HepG2 (cell line): ENCODE results near the gene TMC2. TPM values are rescaled to one million over a fixed set of nuclear protein-coding genes. Genes with fewer than 3 reads are reported as not detected.

Experiments used
- HMGXB4 ChIP-seq, 2 experiments: sonication (generic) in 1 of 2; formaldehyde crosslinking in 1 of 2; IDR thresholded peaks; 2 replicates each; pipeline versions ENCODE4 v1.4.0 to v1.6.1; 2018 to 2020; ENCODE audit warnings: missing genetic modification reagents in 2 of 2, borderline replicate concordance in 1 of 2, low read depth in 1 of 2, mild to moderate bottlenecking in 1 of 2, missing biosample characterization in 1 of 2
- HOXA3 ChIP-seq: sonication (generic); formaldehyde crosslinking; IDR thresholded peaks from 2 replicates; pipeline ENCODE4 v1.5.0; 2020; ENCODE audit warnings: missing genetic modification reagents
- KDM5B ChIP-seq: sonication (generic); formaldehyde crosslinking; IDR thresholded peaks from 2 replicates; pipeline ENCODE4 v1.4.0; 2020; ENCODE audit warnings: missing genetic modification reagents, mild to moderate bottlenecking, borderline replicate concordance
- ZHX2 ChIP-seq, 2 experiments: sonication (generic) in 1 of 2; formaldehyde crosslinking in 1 of 2; IDR thresholded peaks; 2 replicates each; pipeline versions ENCODE4 v1.6.1 to v1.9.0; 2014 to 2022; ENCODE audit warnings: antibody characterized with exemption in 1 of 2, borderline replicate concordance in 1 of 2, inconsistent platforms in 1 of 2, low read depth in 1 of 2, missing genetic modification reagents in 1 of 2
- ZMYM2 ChIP-seq: sonication (generic); formaldehyde crosslinking; IDR thresholded peaks from 2 replicates; pipeline ENCODE4 v1.8.0; 2022; ENCODE audit warnings: mild to moderate bottlenecking, missing genetic modification reagents
- ZNF281 ChIP-seq: sonication (generic); formaldehyde crosslinking; IDR thresholded peaks from 2 replicates; pipeline ENCODE4 v1.4.0; 2020; ENCODE audit warnings: missing genetic modification reagents, borderline replicate concordance
- ZNF550 ChIP-seq: sonication (generic); formaldehyde crosslinking; IDR thresholded peaks from 2 replicates; pipeline ENCODE4 v1.4.0; 2020; ENCODE audit warnings: mild to moderate bottlenecking, missing genetic modification reagents, borderline replicate concordance
- ZNF646 ChIP-seq: sonication (generic); formaldehyde crosslinking; IDR thresholded peaks from 2 replicates; pipeline ENCODE4 v1.9.0; 2021; ENCODE audit warnings: mild to moderate bottlenecking, missing genetic modification reagents
- polyA plus RNA-seq, 8 experiments: library from polyadenylated mRNA; depleted of rRNA in 3 of 8; stranded (reverse) in 7 of 8; unstranded in 1 of 8; fragments of >200 nt; fragmentation: Illumina TruSeq in 4 of 8; extraction: Trizol in 4 of 8; gene quantifications; 2 replicates each; pipeline versions ENCODE4 v1.2.1 to v1.2.3, GENCODE V29; 2011 to 2016; ENCODE audit warnings: low read depth in 4 of 8, missing spikeins in 1 of 8, mixed read lengths in 1 of 8; ENCODE audit not compliant: insufficient read depth in 1 of 8
- total RNA-seq, 5 experiments: library from RNA; depleted of rRNA; stranded (reverse); fragments of >200 nt; fragmentation: Illumina TruSeq; extraction: Trizol; gene quantifications; 2 replicates each; pipeline ENCODE4 v1.2.3, GENCODE V29; 2016; ENCODE audit warnings: low read depth in 1 of 5

Gene TMC2
- total and polyA plus RNA-seq, 2 of the 13 experiments (the other 11 are each of a cell fraction or from before 2014, with no cell fraction given), result not detected

GRCh38 chr20:2651772-2652723, 115.7 kb downstream of the TMC2 start, which contains the start of gene NOP56 (continued):
- TF ChIP-seq KDM5B (CRISPR knock-in tag) (peak; percentile 99), ZMYM2 (CRISPR knock-in tag) (no peak), ZNF550 (CRISPR knock-in tag) (no peak), HMGXB4 (CRISPR knock-in tag; IDR thresholded peaks at IDR 0.05; ENCODE audit: borderline replicate concordance in 1 of 2, low read depth in 1 of 2) (peak; percentile 94 to 96), HOXA3 (no peak; the same call in 1 of the 2 replicates), ZHX2 (IDR thresholded peaks at IDR 0.05; ENCODE audit: low read depth) (no peak), ZHX2 (CRISPR knock-in tag; IDR thresholded peaks at IDR 0.05; ENCODE audit: borderline replicate concordance) (peak; percentile 15; the same call in 1 of the 2 replicates), ZNF646 (peak; percentile 54; the same call in 1 of the 2 replicates), ZNF281 (CRISPR knock-in tag) (no peak; the same call in 1 of the 2 replicates)
